ENCODE results near the gene PLK3. TPM values are rescaled to one million over a fixed set of nuclear protein-coding genes. Genes with fewer than 3 reads are reported as not detected.

The PLK3 gene
- total and polyA plus RNA-seq, 8 donors, result 0.58 to 30.4 (median 17.4) TPM

GRCh38 chr1:44805311-44806024 is 5.3 kb downstream of the PLK3 start:
- no peak for TF ChIP-seq POLR2AphosphoS5 (IDR thresholded peaks at IDR 0.05)
- no peak for TF ChIP-seq EP300 (IDR thresholded peaks at IDR 0.05)
- TF ChIP-seq, protein P1, sequence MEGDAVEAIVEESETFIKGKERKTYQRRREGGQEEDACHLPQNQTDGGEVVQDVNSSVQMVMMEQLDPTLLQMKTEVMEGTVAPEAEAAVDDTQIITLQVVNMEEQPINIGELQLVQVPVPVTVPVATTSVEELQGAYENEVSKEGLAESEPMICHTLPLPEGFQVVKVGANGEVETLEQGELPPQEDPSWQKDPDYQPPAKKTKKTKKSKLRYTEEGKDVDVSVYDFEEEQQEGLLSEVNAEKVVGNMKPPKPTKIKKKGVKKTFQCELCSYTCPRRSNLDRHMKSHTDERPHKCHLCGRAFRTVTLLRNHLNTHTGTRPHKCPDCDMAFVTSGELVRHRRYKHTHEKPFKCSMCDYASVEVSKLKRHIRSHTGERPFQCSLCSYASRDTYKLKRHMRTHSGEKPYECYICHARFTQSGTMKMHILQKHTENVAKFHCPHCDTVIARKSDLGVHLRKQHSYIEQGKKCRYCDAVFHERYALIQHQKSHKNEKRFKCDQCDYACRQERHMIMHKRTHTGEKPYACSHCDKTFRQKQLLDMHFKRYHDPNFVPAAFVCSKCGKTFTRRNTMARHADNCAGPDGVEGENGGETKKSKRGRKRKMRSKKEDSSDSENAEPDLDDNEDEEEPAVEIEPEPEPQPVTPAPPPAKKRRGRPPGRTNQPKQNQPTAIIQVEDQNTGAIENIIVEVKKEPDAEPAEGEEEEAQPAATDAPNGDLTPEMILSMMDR (IDR thresholded peaks at IDR 0.05), result no peak
- no peak for TF ChIP-seq POLR2A (IDR thresholded peaks at IDR 0.05)
- no peak for DNase-seq
- intact Hi-C loops (cut with DNase I; ENCODE audit: low total_unique reads), result no loop called here
- Histone ChIP-seq H3K4me1 (peaks cover 62 to 96% (median 75%) of the 10 kb centered on the region in 4 donors), H3K27me3 (no peaks in the 10 kb centered on the region), H3K36me3 (peaks cover 28 to 47% (median 43%) of the 10 kb centered on the region in 4 donors), H3K9me3 (no peaks in the 10 kb centered on the region), H3K27ac (peak overlapping the region in 3 of 5 donors; percentile 93 to 99 (median 97)), H3K4me3 (no peak overlapping the region)
- WGBS, 5 donors, result 91 to 94% (median 93%) methylated on average over 17 to 20 of the region's 20 CpGs

- peak overlapping the region; percentile 83 to 99 (median 97) for H3K27ac ChIP-seq
- H3K4me1 ChIP-seq, result peaks cover 63 to 98% (median 75%) of the 10 kb centered on the region in 4 donors
- WGBS, 5 donors, result 92 to 97% (median 93%) methylated on average over 17 to 70 of the region's 70 CpGs
- H3K9me3 ChIP-seq, result no peaks in the 10 kb centered on the region
- H3K4me3 ChIP-seq, result peak overlapping the region in 2 of 4 donors; percentile 9 to 20
- no peaks in the 10 kb centered on the region for H3K27me3 ChIP-seq
- intact Hi-C loops (cut with DNase I; ENCODE audit: low total_unique reads), result no loop called here
- H3K36me3 ChIP-seq, result peaks cover 28 to 47% (median 43%) of the 10 kb centered on the region in 4 donors
- DNase-seq, result peak in 1 of 2 donors; percentile 17
- TF ChIP-seq POLR2A (IDR thresholded peaks at IDR 0.05), result no peak
- no peak for TF ChIP-seq EP300 (IDR thresholded peaks at IDR 0.05)
- TF ChIP-seq, protein P1 (IDR thresholded peaks at IDR 0.05), result no peak
- TF ChIP-seq POLR2AphosphoS5 (IDR thresholded peaks at IDR 0.05), result no peak
These were observed 6.0 kb downstream of the PLK3 start for GRCh38 chr1:44806025-44806703.

GRCh38 chr1:44806704-44807363 is 6.7 kb downstream of the PLK3 start, which contains the start of gene DYNLT4:
Gene DYNLT4 (minus strand): TSS chr1:44807351. CDS start chr1:44806668, 683 bp downstream.
- peak within 1 kb of the TSS; percentile 14 to 35 (median 19) for H3K4me3 ChIP-seq
- intact Hi-C loops (cut with DNase I; ENCODE audit: low total_unique reads), result no loop called here
- no peak for DNase-seq
- TF ChIP-seq, protein P1 (IDR thresholded peaks at IDR 0.05), result no peak
- no peak for TF ChIP-seq POLR2AphosphoS5 (IDR thresholded peaks at IDR 0.05)
- peak in 1 of 4 donors; percentile 27 for TF ChIP-seq POLR2A (IDR thresholded peaks at IDR 0.05)
- no peak for TF ChIP-seq EP300 (IDR thresholded peaks at IDR 0.05)
- no peaks in the 10 kb centered on the region for H3K9me3 ChIP-seq
- H3K36me3 ChIP-seq, result peaks cover 28 to 47% (median 43%) of the 10 kb centered on the region in 4 donors
- H3K27me3 ChIP-seq, result no peaks in the 10 kb centered on the region
- WGBS, 5 donors, result 38 to 49% (median 39%) methylated on average over 5 to 7 of the region's 7 CpGs
- H3K4me1 ChIP-seq, result peaks cover 59 to 98% (median 72%) of the 10 kb centered on the region in 4 donors
- peak within 1 kb of the TSS; percentile 83 to 99 (median 97) for H3K27ac ChIP-seq
